ENCODE measurements around the gene JAML.

- TF ChIP-seq EZH2 (IDR thresholded peaks at IDR 0.05; ENCODE audit: borderline replicate concordance, low read length) (no peak), CTCF (IDR thresholded peaks at IDR 0.05; ENCODE audit: low read length) (no peak)
Measured at GRCh38 chr11:118175993-118176777, 48.6 kb downstream of the JAML start, which contains the start of gene SCN2B.

Data from OCI-LY1 (cell line).